Right renal pelvis (tissue), 4 donors: ENCODE results near the gene MANBA. TPM values are rescaled to one million over a fixed set of nuclear protein-coding genes. Genes with fewer than 3 reads are reported as not detected.

ENCODE experiments used
- DNase-seq, 4 donors: peaks; one replicate each; pipeline ENCODE4 v3.0.0-alpha.2; 2013; ENCODE audit warnings: low read depth in 4 of 4, low spot score in 3 of 4, missing footprints in 1 of 4
- polyA plus RNA-seq, 4 donors: library from polyadenylated mRNA; unstranded; fragments of 120-200 nt; gene quantifications; one replicate each; pipeline ENCODE4 v1.2.1, GENCODE V29; 2013; ENCODE audit not compliant: insufficient read length in 4 of 4

MANBA gene
- polyA plus RNA-seq, 4 donors = 20.0 to 22.4 (median 21.7) TPM

DNA sequence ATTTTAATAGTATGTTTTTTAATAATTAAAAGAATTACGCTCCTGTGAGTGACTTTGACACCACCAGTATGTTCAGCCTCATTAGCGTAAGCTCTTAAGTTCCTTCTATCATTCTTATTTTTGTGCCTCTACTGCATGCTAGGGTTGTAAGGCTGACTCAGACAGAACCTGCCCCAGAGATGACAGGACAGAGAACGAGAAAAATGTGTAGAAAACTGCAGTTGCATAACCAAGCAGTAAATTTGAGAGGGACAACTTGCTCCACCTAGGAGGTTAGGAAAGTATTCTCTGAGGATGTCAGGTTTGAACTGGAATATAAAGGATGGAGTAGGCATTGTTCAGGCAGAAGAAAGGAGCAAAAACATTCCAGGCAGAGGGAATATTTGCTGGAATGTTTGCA lies 160.9 kb downstream of the MANBA start:
- no peak for DNase-seq

DNA sequence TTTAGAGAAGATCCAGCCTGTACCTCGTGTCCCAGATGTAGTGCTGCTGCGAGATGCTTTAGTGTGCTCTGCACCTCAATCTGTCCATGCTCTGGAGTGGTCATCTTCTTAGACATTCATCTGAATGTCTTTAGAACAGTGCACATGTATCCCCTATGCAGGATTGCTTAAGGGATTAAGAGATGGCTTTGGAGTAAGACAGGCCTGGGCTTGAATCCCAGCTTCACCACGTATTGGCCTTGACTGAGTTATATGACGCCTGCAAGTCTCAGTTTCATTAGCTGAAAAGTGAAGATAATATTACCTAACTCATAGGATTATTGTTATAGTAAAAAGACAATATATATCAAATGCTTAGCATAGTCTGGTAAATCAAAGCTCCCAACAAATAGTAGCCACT lies 161.3 kb downstream of the MANBA start:
- DNase-seq = no peak

DNA sequence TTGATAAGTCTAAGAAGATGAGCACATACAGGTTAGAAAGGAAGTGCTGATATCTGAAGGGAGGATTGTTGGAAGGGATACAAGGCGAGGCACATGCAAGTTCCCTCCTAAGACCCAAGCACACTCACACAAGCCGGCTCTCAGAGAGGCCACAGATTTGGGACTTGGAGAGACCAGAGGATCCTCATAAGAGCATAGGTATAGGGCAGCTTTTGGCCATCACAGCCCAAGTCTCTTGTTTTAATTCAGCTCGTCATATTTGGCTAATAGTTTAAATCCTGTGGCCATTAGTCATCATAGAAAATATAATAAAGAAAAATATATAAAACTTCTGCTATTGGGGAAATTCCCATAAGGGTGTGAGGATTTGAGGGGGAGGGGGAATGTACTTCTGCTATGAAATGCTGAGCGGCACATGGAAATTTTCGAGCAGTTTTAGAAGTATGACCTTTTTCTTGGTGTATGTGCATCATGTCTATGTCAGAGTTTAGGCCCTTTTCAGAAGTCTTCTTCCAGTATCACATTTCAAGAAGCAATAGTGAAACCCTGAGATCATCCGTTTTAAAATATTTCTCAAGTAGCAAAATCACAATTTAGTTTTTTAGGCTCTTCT lies 161.9 kb downstream of the MANBA start:
- DNase-seq = no peak

DNA sequence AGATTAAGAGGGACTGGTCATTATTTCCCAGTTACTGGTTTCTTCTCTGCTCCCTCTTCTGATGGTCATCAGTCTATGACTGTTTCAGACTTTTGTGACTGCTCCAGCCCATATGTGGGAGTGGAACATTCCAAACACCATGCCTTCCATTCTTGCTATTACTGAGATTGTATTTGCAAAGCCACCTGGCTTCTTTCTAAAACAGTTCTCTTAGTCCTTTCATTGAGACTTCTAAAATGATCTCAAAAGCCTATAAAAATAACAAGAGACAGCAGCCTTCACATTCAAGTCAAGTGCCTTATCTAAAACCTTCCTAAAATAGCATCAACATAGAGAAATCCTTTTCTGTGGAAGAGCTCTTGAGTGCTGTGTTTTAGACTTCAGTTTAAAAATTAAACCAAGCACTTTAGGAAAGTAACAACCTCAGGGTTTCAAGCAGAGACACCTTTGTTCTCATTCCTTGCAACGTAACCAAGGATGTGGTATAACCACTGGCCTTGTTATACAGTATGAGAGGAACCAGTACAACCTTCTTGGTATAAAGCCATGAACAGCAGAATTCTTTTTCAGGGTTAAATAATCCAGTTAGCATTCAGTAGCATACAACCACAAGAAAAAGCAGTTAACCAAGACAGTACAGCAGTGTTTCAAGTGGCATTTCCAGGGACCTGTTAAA lies 162.5 kb downstream of the MANBA start:
- DNase-seq = no peak

DNA sequence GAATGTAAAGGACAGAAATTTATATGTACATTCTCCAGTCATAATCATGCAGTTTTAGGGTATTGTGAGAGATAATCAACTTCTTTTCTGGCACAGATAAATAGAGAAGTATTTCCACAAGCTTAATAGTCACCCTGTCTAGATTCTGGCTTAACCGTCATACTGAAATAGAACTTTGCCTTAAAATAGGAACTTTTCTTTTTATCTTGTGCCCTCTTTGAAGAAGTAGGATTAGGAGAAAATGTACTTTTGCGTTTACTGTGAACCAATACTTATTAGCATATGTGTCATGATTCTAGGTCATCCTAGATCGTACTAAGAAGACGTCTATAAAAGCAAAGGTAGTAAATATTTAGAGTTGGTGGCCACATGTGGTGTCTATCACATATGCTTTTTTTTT lies 164.2 kb downstream of the MANBA start:
- DNase-seq = no peak

DNA sequence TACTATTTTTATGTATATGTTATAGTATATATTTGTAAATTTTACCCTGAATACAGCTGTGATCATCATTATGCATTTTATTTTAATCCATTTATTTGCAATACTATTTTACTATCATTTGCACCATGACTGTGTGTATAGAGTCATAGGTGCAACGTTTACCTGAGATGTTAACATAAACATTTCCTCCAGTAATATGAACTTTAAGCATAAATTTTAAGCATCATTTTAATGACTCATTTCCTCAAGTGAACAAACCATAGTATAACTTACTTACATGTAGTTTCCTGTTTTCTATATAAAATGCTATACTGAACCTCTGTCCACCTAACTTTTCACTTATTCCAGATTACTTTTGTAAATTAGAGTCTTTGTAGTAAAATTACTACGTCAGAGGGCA lies 166.8 kb downstream of the MANBA start:
- DNase-seq = no peak

DNA sequence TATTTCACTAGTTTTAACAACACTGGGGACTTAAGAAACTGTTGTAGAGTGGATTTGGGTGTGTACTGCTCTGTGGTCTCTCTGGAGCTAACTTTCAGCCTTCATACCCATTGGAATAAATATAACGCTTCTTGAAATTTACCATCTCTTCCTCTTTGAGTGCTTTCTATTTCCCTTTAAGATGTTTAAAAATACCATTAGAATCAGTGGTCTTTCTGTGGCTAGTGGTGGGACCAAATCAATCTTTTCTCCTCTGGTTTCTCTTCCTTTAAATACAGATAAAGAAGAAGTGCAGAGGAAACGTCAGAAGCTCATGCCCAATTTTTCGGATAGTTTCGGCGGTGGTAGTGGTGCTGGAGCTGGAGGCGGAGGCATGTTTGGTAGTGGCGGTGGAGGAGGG lies 167.6 kb downstream of the MANBA start:
- no peak for DNase-seq

DNA sequence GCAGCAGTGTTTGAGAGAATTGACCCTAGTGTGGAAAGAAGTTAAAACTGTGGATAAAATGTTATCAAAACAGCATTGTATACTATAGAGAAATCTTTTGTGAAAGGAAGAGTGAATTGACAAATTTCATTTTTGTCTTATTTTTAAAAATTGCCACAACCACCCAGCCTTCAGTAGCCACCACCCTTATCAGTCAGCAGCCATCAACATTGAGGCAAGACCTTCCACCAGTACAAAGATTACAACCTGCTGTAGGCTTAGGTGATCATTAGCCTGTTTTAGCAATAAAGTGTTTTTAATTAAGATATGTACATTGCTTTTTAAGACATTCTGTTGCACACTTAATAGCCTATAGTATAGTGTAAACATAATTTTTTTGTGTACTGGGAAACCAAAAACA lies 168.5 kb downstream of the MANBA start:
- DNase-seq = no peak

DNA sequence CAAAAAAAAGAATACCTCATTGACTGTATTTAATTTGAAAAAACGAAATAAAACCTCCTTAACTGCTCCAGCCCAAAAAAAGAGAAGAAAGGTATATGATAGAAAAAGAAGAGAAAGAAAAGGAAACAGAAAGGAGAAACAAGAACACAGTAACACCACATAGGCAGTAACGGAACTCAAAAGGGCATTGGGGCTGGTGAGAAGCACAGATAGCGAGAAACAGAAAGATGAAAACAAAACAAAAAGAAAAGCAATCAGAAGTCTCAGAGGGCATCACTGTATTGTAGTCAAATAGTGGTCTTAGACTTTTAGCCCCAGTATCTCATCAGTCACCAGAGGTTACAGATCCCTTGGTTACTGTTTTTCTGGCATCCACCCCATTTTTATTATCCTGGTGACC lies 171.0 kb downstream of the MANBA start:
- no peak for DNase-seq

DNA sequence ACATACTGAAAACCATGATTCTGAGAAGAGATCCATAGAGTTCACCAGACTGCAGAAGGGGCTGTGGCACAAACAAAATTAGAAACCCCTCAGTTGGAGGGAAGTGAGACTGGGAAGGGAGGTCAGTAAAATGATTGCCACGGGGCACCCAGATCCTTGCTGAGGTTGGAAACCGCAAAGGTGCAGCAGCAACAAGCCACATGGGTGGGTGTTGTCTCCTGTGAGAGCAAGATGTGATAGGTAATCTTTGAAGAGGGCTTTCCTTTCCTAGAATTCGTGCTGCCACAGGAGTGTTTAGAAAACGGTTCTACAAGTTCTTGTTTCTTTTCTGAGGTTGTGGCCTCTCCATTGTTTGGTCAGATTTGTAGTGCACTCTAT lies 174.1 kb downstream of the MANBA start:
- DNase-seq = no peak

DNA sequence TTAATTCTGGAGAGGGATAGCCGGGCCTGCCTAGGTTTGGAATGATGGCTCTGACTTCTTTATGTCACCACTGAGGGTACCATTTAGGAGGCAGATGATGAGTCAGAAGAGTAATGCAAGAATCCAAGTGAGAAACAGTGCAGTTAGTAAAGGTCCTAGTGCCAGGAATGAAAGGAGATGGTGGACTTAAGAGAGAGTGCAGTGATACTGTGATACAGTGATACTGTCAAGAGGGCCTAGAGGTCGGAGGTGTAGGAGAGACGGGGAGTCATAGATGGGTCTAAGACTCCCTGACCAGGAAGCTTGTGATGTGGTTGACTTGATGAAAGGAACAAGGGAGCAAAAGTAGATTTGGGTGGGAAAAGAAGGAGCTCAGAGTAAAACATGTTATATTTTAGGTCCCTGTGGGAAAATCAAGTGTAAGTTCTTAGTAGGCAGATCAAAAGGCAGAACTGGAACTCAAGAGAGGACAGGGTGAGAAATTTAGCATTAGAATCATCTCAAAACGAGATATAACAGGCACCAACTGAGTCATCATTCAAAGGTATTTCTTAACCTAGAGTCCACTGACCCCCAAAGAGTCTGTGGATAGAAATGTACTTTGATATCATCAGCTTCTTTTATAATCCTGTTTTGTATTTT lies 174.6 kb downstream of the MANBA start:
- no peak for DNase-seq

DNA sequence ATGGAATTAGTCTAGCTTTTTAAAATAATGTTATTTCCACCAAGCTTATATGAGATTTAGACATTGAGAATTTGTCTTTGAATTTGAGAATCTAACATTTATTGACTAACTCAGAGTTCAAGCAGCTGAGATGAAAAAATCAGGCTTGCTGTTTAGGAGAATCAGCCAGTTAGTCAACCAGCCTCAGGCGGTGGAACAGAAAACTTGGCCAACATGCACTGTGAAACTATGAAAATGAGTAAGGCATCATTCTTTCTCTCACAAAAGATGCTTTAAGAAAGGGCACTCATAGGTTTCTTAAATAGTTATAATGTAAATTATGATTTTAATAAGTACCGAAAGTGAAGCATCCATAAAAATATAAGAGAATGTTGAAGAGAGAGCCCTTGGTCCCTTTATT lies 175.4 kb downstream of the MANBA start:
- DNase-seq = no peak

DNA sequence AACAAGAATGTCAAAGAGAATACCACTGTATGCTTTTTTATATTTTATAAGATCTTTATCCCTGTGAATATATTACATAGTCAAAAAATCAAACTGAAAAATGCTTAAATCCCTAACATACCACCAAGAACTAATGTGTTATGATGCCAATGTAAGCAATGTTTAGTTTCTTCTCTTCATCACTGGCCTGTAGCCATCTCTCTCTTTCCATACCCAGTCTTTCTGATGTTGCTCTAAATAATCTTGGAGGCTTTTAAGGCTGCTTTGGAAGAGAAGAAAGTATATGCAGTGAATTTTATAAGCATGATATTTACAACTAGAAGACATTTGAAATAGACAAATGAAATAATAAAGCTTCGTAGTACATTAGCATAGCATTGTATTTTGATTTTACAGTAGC lies 176.7 kb downstream of the MANBA start:
- DNase-seq = no peak

Other genes starting within 250 kb of the MANBA start
- gene UBE2D3, start 66.6 kb upstream of the MANBA start, polyA plus RNA-seq = 100 to 1,000 TPM; 294 to 371 (median 354) TPM
- 10 to 100 TPM; 54.7 to 62.0 (median 57.8) TPM for gene CISD2, start 108.0 kb upstream of the MANBA start, polyA plus RNA-seq